PC-9 (cell line): ENCODE results near the gene RYR3. TPM values are rescaled to one million over a fixed set of nuclear protein-coding genes. Genes with fewer than 3 reads are reported as not detected.

Experiments used
- BruUV-seq: library from RNA; stranded (reverse); fragments of 400-500 nt; replicated peaks from 2 replicates; lab custom pipeline; 2021; lab: Mats Ljungman, UMichigan
- CTCF ChIA-PET: fragments of 300-600 bp; sonication (Branson Sonifier 250); formaldehyde crosslinking; loops from one replicate; lab custom pipeline; 2022; ENCODE audit warnings: antibody characterized with exemption; lab: Charles Lee
- POLR2A ChIA-PET: fragments of 300-600 bp; sonication (Branson Sonifier 250); formaldehyde crosslinking; loops from one replicate; lab custom pipeline; 2022; ENCODE audit warnings: antibody characterized with exemption; ENCODE audit not compliant: unreplicated experiment; lab: Charles Lee
- DNase-seq, 2 experiments: peaks; one replicate each; pipeline versions ENCODE4 v3.0.0 to v3.0.0-alpha.2; 2015 to 2022; ENCODE audit warnings: mixed read lengths in 1 of 2
- H2AFZ ChIP-seq: fragments of 200-600 bp; sonication (generic); 2 replicates; pipeline ENCODE4 v1.8.1; 2017; ENCODE audit warnings: antibody characterized with exemption
- H3F3A ChIP-seq: fragments of 200-600 bp; sonication (generic); 2 replicates; pipeline ENCODE4 v1.8.1; 2017; ENCODE audit warnings: antibody characterized with exemption, mild to moderate bottlenecking, low read depth; ENCODE audit not compliant: insufficient read depth
- H3K27ac ChIP-seq: fragments of 200-600 bp; sonication (generic); 2 replicates; pipeline ENCODE4 v1.6.1; 2016; ENCODE audit warnings: mixed run types
- H3K27me3 ChIP-seq: fragments of 200-600 bp; sonication (generic); 2 replicates; pipeline ENCODE4 v1.6.1; 2016; ENCODE audit warnings: low read depth, mixed run types; ENCODE audit not compliant: insufficient read depth
- H3K36me3 ChIP-seq: fragments of 200-600 bp; sonication (generic); 2 replicates; pipeline ENCODE4 v1.6.1; 2016; ENCODE audit warnings: low read depth, mixed run types
- H3K4me1 ChIP-seq: fragments of 200-600 bp; sonication (generic); replicated peaks from 2 replicates; pipeline ENCODE4 v1.6.1; 2016; ENCODE audit warnings: mixed run types; ENCODE audit not compliant: insufficient read depth
- H3K4me2 ChIP-seq: fragments of 200-600 bp; sonication (generic); 2 replicates; pipeline ENCODE4 v1.6.1; 2017; ENCODE audit warnings: mixed run types
- H3K4me3 ChIP-seq: fragments of 200-600 bp; sonication (generic); 2 replicates; pipeline ENCODE4 v1.6.1; 2016; ENCODE audit warnings: mixed run types
- H3K79me2 ChIP-seq: fragments of 200-600 bp; sonication (generic); 2 replicates; pipeline ENCODE4 v1.6.1; 2017; ENCODE audit warnings: low read depth, mixed run types
- H3K9me2 ChIP-seq: fragments of 200-600 bp; sonication (generic); 2 replicates; pipeline ENCODE4 v1.8.1; 2017; ENCODE audit warnings: mild to moderate bottlenecking; ENCODE audit not compliant: insufficient read depth
- H3K9me3 ChIP-seq: fragments of 200-600 bp; sonication (generic); 2 replicates; pipeline ENCODE4 v1.8.1; 2016; ENCODE audit warnings: low read depth; ENCODE audit not compliant: insufficient read depth
- H4K20me1 ChIP-seq: fragments of 200-600 bp; sonication (generic); 2 replicates; pipeline ENCODE4 v1.8.1; 2017; ENCODE audit not compliant: insufficient read depth
- CTCF ChIP-seq: fragments of 200-600 bp; sonication (generic); conservative IDR thresholded peaks from 2 replicates; pipeline ENCODE4 v1.6.1; 2017; ENCODE audit warnings: mixed run types, antibody characterized with exemption, mild to moderate bottlenecking, moderate library complexity
- EZH2 ChIP-seq: fragments of 200-600 bp; sonication (generic); IDR thresholded peaks from 2 replicates; pipeline ENCODE4 v1.8.0; 2017; ENCODE audit warnings: antibody characterized with exemption, low read depth
- intact Hi-C: fragments of 100-400 bp; cut with micrococcal nuclease; formaldehyde crosslinking; loops from one replicate; pipeline ENCODE4 v1.10.0; 2022; ENCODE audit not compliant: unreplicated experiment
- total RNA-seq: library from RNA; stranded (reverse); gene quantifications from 2 replicates; pipeline ENCODE4 v1.2.3, GENCODE V29; 2021

RYR3 gene
- total RNA-seq, 1 experiment from 2014 or later: 0.15 TPM

- 0 out of 2 replicates have a peak, but pooled peaks cover 6% of the 10 kb centered on the region for H3F3A ChIP-seq
- no peak overlapping the region for H3K4me3 ChIP-seq
- no peaks in the 10 kb centered on the region for H3K27me3 ChIP-seq
- no peaks in the 10 kb centered on the region for H3K9me3 ChIP-seq
- no peaks in the 10 kb centered on the region for H3K79me2 ChIP-seq
- ChIA-PET POLR2A (no interaction called here), CTCF (no interaction called here)
- TF ChIP-seq EZH2 (no peak), CTCF (no peak)
- peak overlapping the region; percentile 17; the same call in 1 of the 2 replicates for H3K4me2 ChIP-seq
- intact Hi-C loops: no loop called here
- no peaks in the 10 kb centered on the region for H4K20me1 ChIP-seq
- H3K36me3 ChIP-seq: no peaks in the 10 kb centered on the region
- H3K27ac ChIP-seq: peak overlapping the region; percentile 32; the same call in 1 of the 2 replicates
- peaks cover 13% of the 10 kb centered on the region; the same call in 1 of the 2 replicates for H3K4me1 ChIP-seq
- H2AFZ ChIP-seq: no peak overlapping the region
- no peaks in the 10 kb centered on the region for H3K9me2 ChIP-seq
- BruUV-seq: no TSS peak
- no peak for DNase-seq
These were observed 3.3 kb downstream of the RYR3 start for GRCh38 chr15:33314069-33314468.

GRCh38 chr15:33315044-33315443 is 4.3 kb downstream of the RYR3 start:
- Histone ChIP-seq H3K79me2 (no peaks in the 10 kb centered on the region), H2AFZ (no peak overlapping the region), H3K27ac (no peak overlapping the region), H3K4me1 (peaks cover 13% of the 10 kb centered on the region; the same call in 1 of the 2 replicates), H3K36me3 (no peaks in the 10 kb centered on the region), H3K9me3 (no peaks in the 10 kb centered on the region), H3F3A (0 out of 2 replicates have a peak, but pooled peaks cover 6% of the 10 kb centered on the region), H4K20me1 (no peaks in the 10 kb centered on the region), H3K9me2 (no peaks in the 10 kb centered on the region), H3K27me3 (no peaks in the 10 kb centered on the region), H3K4me2 (no peak overlapping the region), H3K4me3 (no peak overlapping the region)
- ChIA-PET POLR2A (no interaction called here), CTCF (no interaction called here)
- DNase-seq: no peak
- TF ChIP-seq CTCF (no peak), EZH2 (no peak)
- intact Hi-C loops: no loop called here
- BruUV-seq: no TSS peak

DNA sequence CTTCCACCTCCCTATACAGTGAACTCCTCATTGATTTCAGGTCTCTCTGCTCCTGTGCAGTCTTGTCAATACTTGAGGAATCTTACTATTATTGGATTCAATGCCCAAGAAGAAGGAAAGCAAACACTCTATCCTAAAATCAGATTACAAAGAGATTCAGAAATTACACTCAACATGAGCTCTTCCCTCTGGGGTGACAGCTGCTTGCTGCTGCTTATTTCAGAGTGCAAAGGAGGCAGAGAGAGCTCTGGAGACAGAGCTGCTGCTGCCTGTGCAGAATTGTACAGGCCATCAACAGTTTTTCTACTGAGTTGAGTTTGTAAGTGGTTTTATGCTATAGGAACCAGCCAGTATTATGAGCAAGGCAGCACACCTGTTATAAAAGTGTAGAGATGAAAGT is 7.1 kb downstream of the RYR3 start:
- Histone ChIP-seq H3K27ac (no peak overlapping the region), H3K9me2 (no peaks in the 10 kb centered on the region), H3F3A (0 out of 2 replicates have a peak, but pooled peaks cover 6% of the 10 kb centered on the region), H3K36me3 (no peaks in the 10 kb centered on the region), H3K4me1 (peaks cover 11% of the 10 kb centered on the region; the same call in 1 of the 2 replicates), H4K20me1 (no peaks in the 10 kb centered on the region), H3K4me2 (no peak overlapping the region), H3K9me3 (no peaks in the 10 kb centered on the region), H2AFZ (no peak overlapping the region), H3K79me2 (no peaks in the 10 kb centered on the region), H3K4me3 (no peak overlapping the region), H3K27me3 (no peaks in the 10 kb centered on the region)
- intact Hi-C loops: no loop called here
- TF ChIP-seq EZH2 (no peak), CTCF (no peak)
- no TSS peak for BruUV-seq
- CTCF ChIA-PET: interaction anchor here (0.5 kb wide), 1 partner anchor 1447 kb away, joined by 6 read pairs; no protein-coding TSS in a partner anchor
- DNase-seq: no peak
- POLR2A ChIA-PET: no interaction called here
